Fibroblast of lung (primary cell): ENCODE measurements around the gene PLEKHA8.
"Not testable (repeated sequence)": the region's sequence is repeated elsewhere in the genome, so short reads cannot be mapped to it uniquely, and the experiment has no call there.

Experiments
- CTCF ChIP-seq, 2 donors: IDR thresholded peaks in 1 of 2; conservative IDR thresholded peaks in 1 of 2; 1 replicate in 1 of 2; 2 replicates in 1 of 2; pipeline ENCODE4 v1.5.1; 2011 to 2012; ENCODE audit warnings: low read length in 2 of 2, control low read depth in 1 of 2, inconsistent platforms in 1 of 2, low read depth in 1 of 2, mild to moderate bottlenecking in 1 of 2
- EZH2 ChIP-seq: IDR thresholded peaks from 2 replicates; pipeline ENCODE4 v1.5.1; 2012; ENCODE audit warnings: low read length, control low read depth, mild to moderate bottlenecking; ENCODE audit errors: missing control alignments

- TF ChIP-seq CTCF (conservative IDR thresholded peaks at IDR 0.05 in 1 of 2, IDR thresholded peaks at IDR 0.05 in 1 of 2; ENCODE audit: low read depth in 1 of 2, low read length in 2 of 2) = peak; percentile 51 to 61
- not testable (repeated sequence) for TF ChIP-seq EZH2
Measured at GRCh38 chr7:30061786-30062185, 33.6 kb downstream of the PLEKHA8 start.
